GM18858 (cell line): ENCODE results near the gene GTF2H3.

Experiments
- ATAC-seq: cut with Tn5 transposase; IDR thresholded peaks from one replicate; pipeline ENCODE4 v1.9.1; 2021; ENCODE audit not compliant: unreplicated experiment

The GTF2H3 gene

DNA sequence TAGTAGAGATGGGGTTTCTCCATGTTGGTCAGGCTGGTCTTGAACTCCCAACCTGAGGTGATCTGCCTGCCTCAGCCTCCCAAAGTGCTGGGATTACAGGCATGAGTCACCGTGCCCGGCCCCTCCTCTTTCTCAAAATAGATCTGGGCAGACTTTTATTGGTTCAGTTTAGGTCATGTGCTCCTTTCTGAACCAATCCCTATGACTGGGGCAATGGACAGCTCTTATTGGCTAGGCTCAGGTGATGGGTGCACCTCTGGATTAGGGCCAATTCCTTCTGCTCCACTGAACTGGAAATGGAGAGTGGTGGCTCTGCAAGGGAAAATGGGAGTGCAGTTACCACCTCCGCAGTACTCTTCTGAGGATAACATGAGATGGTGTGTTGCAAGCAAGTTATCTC, 72.3 kb downstream of the GTF2H3 start:
- ATAC-seq, result no peak

DNA sequence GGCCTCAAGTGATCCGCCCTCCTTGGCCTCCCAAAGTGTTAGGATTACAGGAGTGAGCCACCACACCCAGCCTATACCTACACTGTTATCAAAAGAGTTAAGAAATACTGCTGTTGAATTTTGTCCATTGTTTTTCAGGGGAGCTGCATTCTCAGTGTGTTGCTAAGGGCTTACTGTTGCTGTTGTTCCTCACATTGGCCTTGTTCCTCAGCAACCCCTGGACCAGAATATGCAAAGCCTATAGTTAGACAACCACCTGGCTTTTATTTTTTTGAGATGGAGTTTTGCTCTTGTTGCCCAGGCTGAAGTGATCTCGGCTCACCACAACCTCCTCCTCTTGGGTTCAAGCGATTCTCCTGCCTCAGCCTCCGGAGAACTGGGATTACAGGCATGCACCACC, 73.8 kb downstream of the GTF2H3 start:
- ATAC-seq, result no peak
